Measurements from ENCODE around the gene SYP.
"Not testable (repeated sequence)": the region's sequence is repeated elsewhere in the genome, so short reads cannot be mapped to it uniquely, and the experiment has no call there.

SYP gene

GRCh38 chrX:49164589-49165360 is 35.2 kb downstream of the SYP start:
- no peak for DNase-seq

- DNase-seq = peak; percentile 11
Measured at GRCh38 chrX:49163555-49164419, 36.2 kb downstream of the SYP start.

- DNase-seq = no peak
Measured at GRCh38 chrX:49162620-49163019, 37.4 kb downstream of the SYP start, which contains the start of gene MAGIX. TSS of gene MAGIX (plus strand) at chrX:49162758. CDS start at chrX:49162890, 132 bp downstream.

GRCh38 chrX:49161632-49162031 is 38.4 kb downstream of the SYP start:
- no peak for DNase-seq

- DNase-seq = no peak
Measured at GRCh38 chrX:49160908-49161307, 39.1 kb downstream of the SYP start.

- no peak for DNase-seq
Measured at GRCh38 chrX:49157194-49157593, 42.8 kb downstream of the SYP start.

- DNase-seq = peak; percentile 65
Measured at GRCh38 chrX:49155900-49156837, 43.8 kb downstream of the SYP start.

GRCh38 chrX:49155243-49155899 is 44.6 kb downstream of the SYP start:
- no peak for DNase-seq

GRCh38 chrX:49153467-49153866 is 46.5 kb downstream of the SYP start:
- DNase-seq = no peak

- DNase-seq = not testable (repeated sequence)
Measured at GRCh38 chrX:49149291-49149690, 50.7 kb downstream of the SYP start.

GRCh38 chrX:49148390-49149100 is 51.4 kb downstream of the SYP start:
- not testable (repeated sequence) for DNase-seq

- no peak for DNase-seq
Measured at GRCh38 chrX:49147936-49148335, 52.1 kb downstream of the SYP start.

- no peak for DNase-seq
Measured at GRCh38 chrX:49147282-49147681, 52.7 kb downstream of the SYP start.

- not testable (repeated sequence) for DNase-seq
Measured at GRCh38 chrX:49143154-49143553, 56.8 kb downstream of the SYP start.

GRCh38 chrX:49142264-49142663 is 57.7 kb downstream of the SYP start:
- not testable (repeated sequence) for DNase-seq

GRCh38 chrX:49139713-49140112 is 60.3 kb downstream of the SYP start:
- no peak for DNase-seq
